ENCODE data around the gene PDZK1IP1.
"Not testable (repeated sequence)": the region's sequence is repeated elsewhere in the genome, so short reads cannot be mapped to it uniquely, and the experiment has no call there.

The PDZK1IP1 gene

GRCh38 chr1:47181955-47182675, 7.7 kb downstream of the PDZK1IP1 start:
- no peak for DNase-seq

GRCh38 chr1:47181095-47181954, 8.5 kb downstream of the PDZK1IP1 start:
- DNase-seq = no peak

- no peak for DNase-seq
These were observed 9.2 kb downstream of the PDZK1IP1 start for GRCh38 chr1:47180603-47181094.

- DNase-seq = no peak
These were observed 9.8 kb downstream of the PDZK1IP1 start for GRCh38 chr1:47179988-47180563.

GRCh38 chr1:47179017-47179987, 10.5 kb downstream of the PDZK1IP1 start:
- DNase-seq = peak in 46 of 51 donors; percentile 20 to 84 (median 68)

GRCh38 chr1:47178654-47179016, 11.2 kb downstream of the PDZK1IP1 start:
- DNase-seq = no peak

- no peak for DNase-seq
These were observed 11.8 kb downstream of the PDZK1IP1 start for GRCh38 chr1:47178020-47178419.

- DNase-seq = peak in 32 of 51 donors; percentile 7 to 69 (median 36)
These were observed 14.5 kb downstream of the PDZK1IP1 start for GRCh38 chr1:47175227-47175934.

- no peak for DNase-seq
These were observed 15.2 kb downstream of the PDZK1IP1 start for GRCh38 chr1:47174656-47175020.

GRCh38 chr1:47172782-47173181, 17.1 kb downstream of the PDZK1IP1 start:
- no peak for DNase-seq

- no peak for DNase-seq
These were observed 25.3 kb downstream of the PDZK1IP1 start for GRCh38 chr1:47164552-47164951.

GRCh38 chr1:47161298-47162040, 28.4 kb downstream of the PDZK1IP1 start:
- no peak for DNase-seq

- DNase-seq = no peak
These were observed 29.1 kb downstream of the PDZK1IP1 start for GRCh38 chr1:47160716-47161115.

GRCh38 chr1:47157957-47158356, 31.9 kb downstream of the PDZK1IP1 start:
- not testable (repeated sequence) for DNase-seq

GRCh38 chr1:47156457-47156856, 33.4 kb downstream of the PDZK1IP1 start:
- DNase-seq = not testable (repeated sequence)

- not testable (repeated sequence) for DNase-seq
These were observed 40.7 kb downstream of the PDZK1IP1 start for GRCh38 chr1:47149162-47149561.

GRCh38 chr1:47147047-47147785, 42.6 kb downstream of the PDZK1IP1 start:
- DNase-seq = no peak

- not testable (repeated sequence) for DNase-seq
These were observed 43.3 kb downstream of the PDZK1IP1 start for GRCh38 chr1:47146495-47146894.

GRCh38 chr1:47143654-47144053, 46.2 kb downstream of the PDZK1IP1 start:
- DNase-seq = not testable (repeated sequence)
